Neural cell (in vitro differentiated cells): ENCODE data around the gene MLX.

Experiments
- EP300 ChIP-seq: fragments of 450-650 bp; conservative IDR thresholded peaks from 2 replicates; pipeline ENCODE4 v1.6.1; 2014; ENCODE audit warnings: antibody characterized with exemption, mild to moderate bottlenecking, moderate library complexity; ENCODE audit not compliant: poor library complexity, severe bottlenecking
- MXI1 ChIP-seq: fragments of 450-650 bp; conservative IDR thresholded peaks from 2 replicates; pipeline ENCODE4 v1.6.1; 2014; ENCODE audit warnings: antibody characterized with exemption, mild to moderate bottlenecking; ENCODE audit not compliant: poor library complexity, severe bottlenecking
- REST ChIP-seq: IDR thresholded peaks from 2 replicates; pipeline ENCODE4 v1.6.1; 2012; ENCODE audit warnings: borderline replicate concordance
- TF ChIP-seq, protein P1 (sequence below): fragments of 450-650 bp; IDR thresholded peaks from 2 replicates; pipeline ENCODE4 v1.5.1; 2014; ENCODE audit warnings: antibody characterized with exemption, mild to moderate bottlenecking, moderate library complexity; ENCODE audit not compliant: poor library complexity, severe bottlenecking

DNA sequence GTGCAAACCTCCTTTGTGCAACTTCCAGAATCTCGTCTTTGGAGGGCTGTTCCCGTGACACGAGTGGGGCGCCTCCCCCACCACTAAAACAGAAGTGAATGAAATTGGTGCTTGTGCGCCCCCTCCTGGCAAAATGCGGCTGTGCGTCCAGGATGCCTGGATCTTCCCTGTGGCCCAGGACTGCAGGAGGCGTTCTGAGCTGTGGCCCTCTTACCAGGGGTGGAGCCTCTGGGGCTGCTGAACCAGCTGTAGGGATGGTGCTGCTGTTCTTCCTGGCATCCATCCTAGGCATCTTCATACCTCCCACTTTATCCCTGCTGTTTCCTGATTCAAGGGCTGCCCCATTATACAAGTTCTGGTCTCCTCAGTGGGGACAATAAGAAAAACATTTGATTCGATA lies 49.4 kb upstream of the MLX start:
- TF ChIP-seq, protein P1, sequence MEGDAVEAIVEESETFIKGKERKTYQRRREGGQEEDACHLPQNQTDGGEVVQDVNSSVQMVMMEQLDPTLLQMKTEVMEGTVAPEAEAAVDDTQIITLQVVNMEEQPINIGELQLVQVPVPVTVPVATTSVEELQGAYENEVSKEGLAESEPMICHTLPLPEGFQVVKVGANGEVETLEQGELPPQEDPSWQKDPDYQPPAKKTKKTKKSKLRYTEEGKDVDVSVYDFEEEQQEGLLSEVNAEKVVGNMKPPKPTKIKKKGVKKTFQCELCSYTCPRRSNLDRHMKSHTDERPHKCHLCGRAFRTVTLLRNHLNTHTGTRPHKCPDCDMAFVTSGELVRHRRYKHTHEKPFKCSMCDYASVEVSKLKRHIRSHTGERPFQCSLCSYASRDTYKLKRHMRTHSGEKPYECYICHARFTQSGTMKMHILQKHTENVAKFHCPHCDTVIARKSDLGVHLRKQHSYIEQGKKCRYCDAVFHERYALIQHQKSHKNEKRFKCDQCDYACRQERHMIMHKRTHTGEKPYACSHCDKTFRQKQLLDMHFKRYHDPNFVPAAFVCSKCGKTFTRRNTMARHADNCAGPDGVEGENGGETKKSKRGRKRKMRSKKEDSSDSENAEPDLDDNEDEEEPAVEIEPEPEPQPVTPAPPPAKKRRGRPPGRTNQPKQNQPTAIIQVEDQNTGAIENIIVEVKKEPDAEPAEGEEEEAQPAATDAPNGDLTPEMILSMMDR, result peak; percentile 72
- TF ChIP-seq MXI1, result no peak
- TF ChIP-seq REST, result no peak
- no peak for TF ChIP-seq EP300
